Esophagus muscularis mucosa (tissue), 3 donors: ENCODE results near the gene SNX20.

Source experiments
- EP300 ChIP-seq: sonication (generic); formaldehyde crosslinking; IDR thresholded peaks from one replicate; pipeline ENCODE4 v1.6.1; 2017; ENCODE audit warnings: antibody characterized with exemption
- TF ChIP-seq, protein P1 (sequence below), 3 experiments: fragments of 200-600 bp in 2 of 3; fragments of 450-650 bp in 1 of 3; sonication (generic) in 2 of 3; IDR thresholded peaks; one replicate each; pipeline ENCODE4 v1.5.1; 2017 to 2019; ENCODE audit warnings: antibody characterized with exemption in 3 of 3, mild to moderate bottlenecking in 2 of 3, moderate library complexity in 1 of 3

DNA sequence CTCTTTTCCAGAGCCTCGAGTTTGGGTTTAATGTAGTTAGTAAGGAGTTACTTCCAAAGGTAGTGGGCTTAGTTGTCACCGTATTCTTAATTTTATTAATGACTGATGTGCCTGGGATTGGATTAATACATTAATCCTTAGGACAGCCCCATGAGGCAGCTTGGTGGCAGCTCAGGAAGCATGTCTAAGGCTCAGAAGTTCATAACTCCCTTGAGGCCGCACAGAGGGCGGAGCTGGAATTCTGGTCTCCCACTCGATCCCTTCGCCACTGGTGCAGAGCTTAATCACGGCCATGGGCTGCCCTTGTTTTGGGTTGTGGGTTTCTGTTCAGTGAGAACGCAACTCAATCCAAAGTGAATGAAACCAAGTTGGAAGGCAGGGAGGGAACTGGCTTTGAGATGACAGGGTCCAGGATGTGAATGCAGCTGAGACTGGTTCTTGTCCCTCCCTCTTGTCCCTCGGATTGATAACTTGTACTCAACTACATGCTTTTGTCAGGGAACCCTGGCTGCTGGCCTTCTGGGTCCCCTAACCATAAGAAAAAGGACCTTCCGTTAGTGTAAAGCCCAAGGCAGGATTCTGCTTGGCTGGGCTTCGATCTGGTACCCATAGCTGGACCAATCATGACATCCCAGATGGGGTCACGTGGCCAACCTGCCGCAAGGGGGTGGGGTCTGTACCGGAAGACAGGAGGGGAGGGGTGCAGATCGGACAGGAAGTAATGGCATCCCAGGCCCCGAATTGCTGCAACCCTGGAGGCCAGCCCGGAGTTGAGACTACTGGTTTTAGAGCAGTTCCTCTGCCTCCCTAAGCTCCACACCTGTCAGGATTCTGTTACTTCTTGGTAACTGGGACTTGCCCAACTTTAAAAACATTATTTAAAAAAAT is 45.4 kb downstream of the SNX20 start:
- TF ChIP-seq, protein P1, sequence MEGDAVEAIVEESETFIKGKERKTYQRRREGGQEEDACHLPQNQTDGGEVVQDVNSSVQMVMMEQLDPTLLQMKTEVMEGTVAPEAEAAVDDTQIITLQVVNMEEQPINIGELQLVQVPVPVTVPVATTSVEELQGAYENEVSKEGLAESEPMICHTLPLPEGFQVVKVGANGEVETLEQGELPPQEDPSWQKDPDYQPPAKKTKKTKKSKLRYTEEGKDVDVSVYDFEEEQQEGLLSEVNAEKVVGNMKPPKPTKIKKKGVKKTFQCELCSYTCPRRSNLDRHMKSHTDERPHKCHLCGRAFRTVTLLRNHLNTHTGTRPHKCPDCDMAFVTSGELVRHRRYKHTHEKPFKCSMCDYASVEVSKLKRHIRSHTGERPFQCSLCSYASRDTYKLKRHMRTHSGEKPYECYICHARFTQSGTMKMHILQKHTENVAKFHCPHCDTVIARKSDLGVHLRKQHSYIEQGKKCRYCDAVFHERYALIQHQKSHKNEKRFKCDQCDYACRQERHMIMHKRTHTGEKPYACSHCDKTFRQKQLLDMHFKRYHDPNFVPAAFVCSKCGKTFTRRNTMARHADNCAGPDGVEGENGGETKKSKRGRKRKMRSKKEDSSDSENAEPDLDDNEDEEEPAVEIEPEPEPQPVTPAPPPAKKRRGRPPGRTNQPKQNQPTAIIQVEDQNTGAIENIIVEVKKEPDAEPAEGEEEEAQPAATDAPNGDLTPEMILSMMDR (IDR thresholded peaks at IDR 0.05) = no peak
- TF ChIP-seq EP300 = no peak
